Fibroblast of villous mesenchyme (primary cell): ENCODE data around the gene ICAM3. TPM values are rescaled to one million over a fixed set of nuclear protein-coding genes. Genes with fewer than 3 reads are reported as not detected.
A peak's percentile ranks its signal among the peaks of the same experiment; 100 is the strongest.

Experiments
- DNase-seq: peaks from one replicate; pipeline ENCODE4 v3.0.0-alpha.2; 2010; ENCODE audit warnings: low read depth
- H3K4me3 ChIP-seq: 2 replicates; pipeline ENCODE4 v1.5.1; 2011; ENCODE audit warnings: low read depth, mild to moderate bottlenecking, low read length
- total RNA-seq: library from RNA; depleted of rRNA; stranded (reverse); fragments of >200 nt; gene quantifications from 2 replicates; pipeline ENCODE4 v1.2.3, GENCODE V29; 2012
- TF ChIP-seq, protein P1 (sequence below): IDR thresholded peaks from 2 replicates; pipeline ENCODE4 v1.5.1; 2012; ENCODE audit warnings: low read depth, mild to moderate bottlenecking, low read length; ENCODE audit not compliant: insufficient read depth

The ICAM3 gene
- total RNA-seq, 1 donor, result 4.3 TPM

DNA sequence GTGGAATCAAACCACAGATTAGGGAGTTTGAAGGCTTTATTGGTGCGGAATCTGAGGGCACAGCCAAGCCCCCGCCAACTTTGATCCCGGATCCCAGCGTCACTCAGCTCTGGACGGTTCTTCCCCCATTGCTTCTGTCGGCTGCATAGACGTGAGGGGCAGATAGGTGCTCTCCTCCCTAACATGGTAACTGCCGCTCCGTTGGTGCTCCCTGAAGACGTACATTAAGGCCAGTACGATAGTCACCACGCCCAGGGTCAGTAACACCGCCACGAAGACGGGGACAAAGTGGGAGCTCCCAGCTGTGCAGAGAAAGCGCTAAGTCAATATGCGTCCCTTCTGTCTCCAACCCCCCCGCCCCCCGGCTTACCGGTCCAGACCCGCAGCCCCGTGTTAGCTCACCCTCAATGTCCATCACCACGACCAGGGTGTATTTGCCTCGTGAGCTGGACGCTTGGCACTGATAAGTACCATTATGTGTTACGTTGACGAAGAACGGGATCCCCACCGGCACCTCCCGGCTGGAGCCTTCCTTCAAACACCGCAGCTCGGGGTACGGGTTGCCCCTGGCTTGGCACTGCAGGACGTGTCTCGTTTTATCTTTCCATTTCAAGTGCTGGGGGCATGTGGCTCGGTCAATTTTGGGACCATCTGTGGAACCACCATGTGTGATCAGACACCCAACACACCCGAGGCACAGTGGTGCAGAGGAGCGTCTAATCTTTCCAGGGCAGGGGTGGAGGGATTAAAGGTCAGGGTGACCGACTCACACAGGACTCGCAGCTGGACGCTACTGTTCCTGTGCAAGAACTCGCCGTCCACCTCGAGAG, 5.5 kb downstream of the ICAM3 start:
- peak overlapping the region; percentile 91 for H3K4me3 ChIP-seq
- DNase-seq, result no peak
- TF ChIP-seq, protein P1, sequence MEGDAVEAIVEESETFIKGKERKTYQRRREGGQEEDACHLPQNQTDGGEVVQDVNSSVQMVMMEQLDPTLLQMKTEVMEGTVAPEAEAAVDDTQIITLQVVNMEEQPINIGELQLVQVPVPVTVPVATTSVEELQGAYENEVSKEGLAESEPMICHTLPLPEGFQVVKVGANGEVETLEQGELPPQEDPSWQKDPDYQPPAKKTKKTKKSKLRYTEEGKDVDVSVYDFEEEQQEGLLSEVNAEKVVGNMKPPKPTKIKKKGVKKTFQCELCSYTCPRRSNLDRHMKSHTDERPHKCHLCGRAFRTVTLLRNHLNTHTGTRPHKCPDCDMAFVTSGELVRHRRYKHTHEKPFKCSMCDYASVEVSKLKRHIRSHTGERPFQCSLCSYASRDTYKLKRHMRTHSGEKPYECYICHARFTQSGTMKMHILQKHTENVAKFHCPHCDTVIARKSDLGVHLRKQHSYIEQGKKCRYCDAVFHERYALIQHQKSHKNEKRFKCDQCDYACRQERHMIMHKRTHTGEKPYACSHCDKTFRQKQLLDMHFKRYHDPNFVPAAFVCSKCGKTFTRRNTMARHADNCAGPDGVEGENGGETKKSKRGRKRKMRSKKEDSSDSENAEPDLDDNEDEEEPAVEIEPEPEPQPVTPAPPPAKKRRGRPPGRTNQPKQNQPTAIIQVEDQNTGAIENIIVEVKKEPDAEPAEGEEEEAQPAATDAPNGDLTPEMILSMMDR, result no peak

DNA sequence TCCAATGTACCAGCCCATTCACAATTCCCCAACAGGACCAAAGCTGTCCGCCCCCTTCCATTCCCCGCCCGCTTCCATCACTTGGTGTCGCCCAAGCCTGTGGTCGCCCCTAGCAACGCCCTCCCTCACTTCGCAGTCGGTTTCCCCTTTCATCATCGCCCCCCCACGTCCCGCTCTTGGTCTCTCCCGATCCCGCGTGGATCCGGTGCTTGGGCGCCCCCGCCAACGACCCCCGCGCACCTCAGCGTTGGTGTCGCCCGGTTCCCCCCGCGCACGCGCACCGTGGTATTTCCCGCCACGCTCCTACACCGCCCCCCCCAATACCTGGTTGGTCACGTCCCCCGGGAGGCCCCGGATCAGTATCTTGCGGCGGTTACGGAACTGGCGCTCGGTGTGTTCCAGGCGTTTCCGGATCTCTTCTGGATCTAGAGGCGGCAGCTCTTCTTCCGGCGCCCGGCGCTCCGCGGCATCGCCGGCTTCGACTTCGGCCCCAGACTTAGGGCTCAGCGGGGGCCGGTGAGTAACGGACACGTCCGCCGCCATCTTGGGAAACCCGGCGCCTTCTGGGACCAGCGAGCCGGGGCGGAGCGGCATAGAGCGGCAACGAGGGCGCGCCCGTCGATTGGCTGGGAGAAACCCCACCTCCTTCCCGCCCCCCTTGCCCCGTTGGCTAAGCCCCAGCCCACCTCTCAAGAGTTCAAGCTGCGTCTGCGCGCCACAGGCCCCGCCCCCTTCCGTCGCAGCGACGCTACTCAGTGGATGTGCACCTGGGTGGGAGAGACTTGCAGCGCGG, 6.3 kb downstream of the ICAM3 start, which contains the start of gene RAVER1:
Gene RAVER1, minus strand, starts transcription at position 565 of the 793 bp plus-strand sequence. Its CDS starts 22 bp downstream, at position 543.
- TF ChIP-seq, protein P1, result no peak
- H3K4me3 ChIP-seq, result peak within 1 kb of the TSS; percentile 91
- DNase-seq, result peak; percentile 97

DNA sequence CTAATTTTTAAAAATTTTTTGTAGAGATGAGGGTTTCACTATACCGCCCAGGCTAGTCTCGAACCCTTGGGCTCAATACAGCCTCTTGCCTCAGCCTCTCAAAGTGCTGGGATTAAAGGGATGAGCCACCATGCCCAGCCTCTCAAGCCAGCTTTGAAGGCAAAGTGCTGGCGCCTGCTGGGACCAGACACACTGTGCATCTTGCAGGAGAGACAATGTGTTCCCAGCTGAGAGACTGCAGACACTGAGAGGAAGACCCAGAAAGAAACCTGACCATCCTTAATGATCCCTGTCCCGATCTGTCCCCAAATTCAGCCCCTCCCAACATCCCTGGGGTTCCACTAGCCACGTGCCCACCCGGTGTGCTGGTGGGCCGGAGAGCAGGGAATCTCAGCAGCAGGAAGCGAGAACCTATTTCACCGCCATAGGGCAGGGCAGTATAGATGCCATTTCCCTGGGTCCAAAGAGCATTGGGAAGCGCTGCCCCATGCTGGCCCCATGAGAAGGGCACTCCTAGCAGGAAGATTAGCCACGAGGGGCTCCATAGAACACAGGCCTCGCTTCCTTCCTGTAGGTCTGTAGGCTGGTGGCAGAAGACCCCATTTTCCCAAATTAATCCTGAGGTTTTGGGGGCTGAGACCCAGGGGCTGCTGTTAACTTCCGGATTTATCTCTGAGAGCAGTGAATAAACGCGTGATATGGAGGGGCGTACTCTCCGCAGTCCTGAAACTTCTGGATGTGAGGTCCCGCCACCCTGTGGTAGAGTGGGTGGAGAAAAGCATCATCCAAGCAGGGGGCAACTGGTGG, 7.1 kb downstream of the ICAM3 start:
- no peak for DNase-seq
- H3K4me3 ChIP-seq, result peak overlapping the region; percentile 91
- TF ChIP-seq, protein P1, result peak; percentile 18

DNA sequence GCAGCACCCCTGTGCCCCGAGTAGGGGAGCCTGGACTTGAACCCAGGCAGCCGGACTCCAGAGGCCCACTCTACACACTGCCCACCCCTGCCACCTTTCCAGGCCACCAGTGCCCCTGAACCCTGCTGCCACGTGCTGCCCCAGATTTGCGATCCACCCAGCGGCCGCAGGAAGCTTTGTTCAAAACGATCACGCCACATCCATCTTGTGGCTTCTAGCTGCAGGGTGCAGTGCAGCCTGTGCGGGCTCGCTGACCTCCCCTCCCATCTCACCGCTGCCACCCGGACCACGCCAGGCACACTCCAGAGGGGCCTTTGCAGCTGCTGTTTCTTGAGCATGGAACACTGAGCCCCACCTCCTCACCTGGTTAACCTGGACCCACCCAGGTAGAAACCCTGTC, 9.9 kb downstream of the ICAM3 start:
- no peak overlapping the region for H3K4me3 ChIP-seq
- TF ChIP-seq, protein P1, result no peak
- DNase-seq, result no peak

DNA sequence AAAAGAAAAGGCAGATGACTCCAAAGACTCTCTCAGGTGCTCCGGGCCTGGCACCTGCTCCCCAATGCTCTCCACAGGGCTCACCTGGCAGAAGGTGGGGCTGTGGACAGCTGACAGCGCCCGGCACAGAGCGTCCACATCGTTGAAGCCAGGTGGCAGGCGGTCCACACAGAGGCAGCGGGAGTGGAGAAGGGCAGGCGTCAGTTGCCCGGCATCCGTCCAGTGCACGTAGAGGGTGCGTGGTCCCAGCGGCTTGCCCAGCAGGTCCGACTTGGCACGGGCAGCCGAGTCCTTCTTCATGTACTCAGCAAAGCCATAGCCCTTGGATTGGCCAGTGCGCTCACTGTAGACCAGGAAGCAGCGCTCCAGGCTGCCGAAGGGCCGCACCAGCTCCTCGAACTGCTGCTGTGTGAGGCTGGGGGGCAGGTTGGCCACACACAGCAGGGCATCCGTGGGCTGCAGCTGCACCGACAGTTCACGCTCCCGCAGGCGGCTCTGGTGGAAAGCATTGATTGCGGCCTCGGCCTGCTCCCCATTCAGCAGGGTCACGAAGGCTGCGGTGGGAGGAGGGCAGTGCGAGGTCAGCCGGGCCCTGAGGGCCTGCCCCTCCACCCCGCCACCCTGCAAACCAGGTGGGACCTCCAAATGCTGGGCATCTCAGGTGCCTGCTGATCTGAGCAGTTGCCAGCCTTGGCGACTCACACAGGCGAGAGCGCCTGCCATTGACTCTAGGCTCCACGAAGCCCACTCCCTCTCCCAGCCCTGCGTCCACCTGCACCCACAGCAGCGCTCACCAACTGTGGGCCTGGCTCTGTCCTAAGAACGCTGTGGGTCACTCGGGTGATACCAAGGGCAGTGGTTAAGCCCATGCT, 10.6 kb downstream of the ICAM3 start:
- TF ChIP-seq, protein P1, result no peak
- no peak for DNase-seq
- no peak overlapping the region for H3K4me3 ChIP-seq
